ENCODE results near the gene MED29.

DNA sequence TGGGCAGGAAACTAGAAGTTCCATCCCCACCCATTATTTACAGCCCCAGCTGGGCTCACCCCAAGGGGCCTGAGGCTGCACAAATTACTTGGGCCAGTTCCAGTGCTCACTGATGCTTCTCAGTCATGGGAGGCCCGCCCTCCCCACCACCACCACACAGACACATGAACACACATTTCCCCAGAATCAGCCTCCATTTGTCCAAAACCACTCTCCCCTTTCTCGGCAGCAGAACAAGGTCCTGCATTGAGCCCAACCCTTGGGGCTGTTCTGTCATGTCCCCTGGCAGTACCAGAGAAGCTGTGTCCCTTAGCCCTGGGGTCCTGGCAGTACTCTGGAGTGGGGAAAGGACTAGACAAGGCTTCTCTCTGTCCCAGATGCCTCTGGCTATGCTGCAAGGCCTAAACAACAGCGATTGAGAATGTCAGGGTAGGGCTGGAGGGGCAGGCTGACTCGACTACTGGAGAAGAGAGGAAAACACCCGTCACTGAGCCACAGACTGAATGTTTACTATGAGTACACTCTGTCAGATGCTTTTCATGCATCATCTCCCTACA lies 27.2 kb upstream of the MED29 start:
- TF ChIP-seq, protein P1, sequence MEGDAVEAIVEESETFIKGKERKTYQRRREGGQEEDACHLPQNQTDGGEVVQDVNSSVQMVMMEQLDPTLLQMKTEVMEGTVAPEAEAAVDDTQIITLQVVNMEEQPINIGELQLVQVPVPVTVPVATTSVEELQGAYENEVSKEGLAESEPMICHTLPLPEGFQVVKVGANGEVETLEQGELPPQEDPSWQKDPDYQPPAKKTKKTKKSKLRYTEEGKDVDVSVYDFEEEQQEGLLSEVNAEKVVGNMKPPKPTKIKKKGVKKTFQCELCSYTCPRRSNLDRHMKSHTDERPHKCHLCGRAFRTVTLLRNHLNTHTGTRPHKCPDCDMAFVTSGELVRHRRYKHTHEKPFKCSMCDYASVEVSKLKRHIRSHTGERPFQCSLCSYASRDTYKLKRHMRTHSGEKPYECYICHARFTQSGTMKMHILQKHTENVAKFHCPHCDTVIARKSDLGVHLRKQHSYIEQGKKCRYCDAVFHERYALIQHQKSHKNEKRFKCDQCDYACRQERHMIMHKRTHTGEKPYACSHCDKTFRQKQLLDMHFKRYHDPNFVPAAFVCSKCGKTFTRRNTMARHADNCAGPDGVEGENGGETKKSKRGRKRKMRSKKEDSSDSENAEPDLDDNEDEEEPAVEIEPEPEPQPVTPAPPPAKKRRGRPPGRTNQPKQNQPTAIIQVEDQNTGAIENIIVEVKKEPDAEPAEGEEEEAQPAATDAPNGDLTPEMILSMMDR (IDR thresholded peaks at IDR 0.05): no peak
- TF ChIP-seq POLR2A (IDR thresholded peaks at IDR 0.05): no peak
